ENCODE measurements around the gene PKD2.

The PKD2 gene

GRCh38 chr4:88087004-88087403 lies 79.6 kb downstream of the PKD2 start:
- TF ChIP-seq CTCF (IDR thresholded peaks at IDR 0.05; ENCODE audit: insufficient read depth, missing control alignments): no peak
- no peak for DNase-seq (ENCODE audit: insufficient read length, low spot score)
- no peak for FAIRE-seq

- DNase-seq (ENCODE audit: insufficient read length, low spot score) (no peak), FAIRE-seq (no peak)
- TF ChIP-seq CTCF (IDR thresholded peaks at IDR 0.05; ENCODE audit: insufficient read depth, missing control alignments): no peak
Measured at GRCh38 chr4:88090898-88091297, 83.5 kb downstream of the PKD2 start.

- no peak for TF ChIP-seq CTCF (IDR thresholded peaks at IDR 0.05; ENCODE audit: insufficient read depth, missing control alignments)
- DNase-seq (ENCODE audit: insufficient read length, low spot score): no peak
- FAIRE-seq: no peak
Measured at GRCh38 chr4:88091378-88091777, 83.9 kb downstream of the PKD2 start.

GRCh38 chr4:88093874-88094273 lies 86.4 kb downstream of the PKD2 start:
- FAIRE-seq (no peak), DNase-seq (ENCODE audit: insufficient read length, low spot score) (no peak)
- TF ChIP-seq CTCF (IDR thresholded peaks at IDR 0.05; ENCODE audit: insufficient read depth, missing control alignments): no peak

GRCh38 chr4:88097301-88097700 lies 89.9 kb downstream of the PKD2 start:
- FAIRE-seq (no peak), DNase-seq (ENCODE audit: insufficient read length, low spot score) (no peak)
- TF ChIP-seq CTCF (IDR thresholded peaks at IDR 0.05; ENCODE audit: insufficient read depth, missing control alignments): no peak

- FAIRE-seq (no peak), DNase-seq (ENCODE audit: insufficient read length, low spot score) (no peak)
- no peak for TF ChIP-seq CTCF (IDR thresholded peaks at IDR 0.05; ENCODE audit: insufficient read depth, missing control alignments)
Measured at GRCh38 chr4:88097781-88098180, 90.3 kb downstream of the PKD2 start.

GRCh38 chr4:88098993-88099752 lies 91.7 kb downstream of the PKD2 start:
- FAIRE-seq (no peak), DNase-seq (ENCODE audit: insufficient read length, low spot score) (no peak)
- no peak for TF ChIP-seq CTCF (IDR thresholded peaks at IDR 0.05; ENCODE audit: insufficient read depth, missing control alignments)
